IPS-18c (cell line): ENCODE results near the gene UGT1A3.
"Not testable (repeated sequence)": the region's sequence is repeated elsewhere in the genome, so short reads cannot be mapped to it uniquely, and the experiment has no call there.

Source experiments
- H3K4me3 ChIP-seq: 2 replicates; pipeline ENCODE4 v1.7.0; 2013; ENCODE audit warnings: low read depth, mild to moderate bottlenecking, low read length, moderate library complexity; ENCODE audit not compliant: insufficient read depth
- H3K9me3 ChIP-seq: one replicate; pipeline ENCODE4 v1.6.1; 2013; ENCODE audit warnings: mild to moderate bottlenecking, low read length, moderate library complexity; ENCODE audit not compliant: control insufficient read depth, insufficient read depth

The UGT1A3 gene

GRCh38 chr2:233700842-233701241 is 28.0 kb upstream of the UGT1A3 start:
- H3K9me3 ChIP-seq, H3K4me3 ChIP-seq: not testable (repeated sequence)

- H3K9me3 ChIP-seq: no peaks in the 10 kb centered on the region
- no peak overlapping the region for H3K4me3 ChIP-seq
Observed at GRCh38 chr2:233702238-233702637, 26.6 kb upstream of the UGT1A3 start.

GRCh38 chr2:233705911-233706506 is 22.8 kb upstream of the UGT1A3 start:
- no peak overlapping the region for H3K4me3 ChIP-seq
- H3K9me3 ChIP-seq: no peaks in the 10 kb centered on the region

- Histone ChIP-seq H3K9me3 (no peaks in the 10 kb centered on the region), H3K4me3 (no peak overlapping the region)
Observed at GRCh38 chr2:233706720-233707119, 22.1 kb upstream of the UGT1A3 start.

- Histone ChIP-seq H3K9me3 (peaks cover 2% of the 10 kb centered on the region), H3K4me3 (no peak overlapping the region)
Observed at GRCh38 chr2:233707940-233708644, 20.8 kb upstream of the UGT1A3 start.

GRCh38 chr2:233708942-233709341 is 19.9 kb upstream of the UGT1A3 start:
- H3K4me3 ChIP-seq: no peak overlapping the region
- H3K9me3 ChIP-seq: peaks cover 2% of the 10 kb centered on the region

- Histone ChIP-seq H3K4me3 (no peak overlapping the region), H3K9me3 (peaks cover 2% of the 10 kb centered on the region)
Observed at GRCh38 chr2:233711312-233712008, 17.4 kb upstream of the UGT1A3 start.

GRCh38 chr2:233712611-233713261 is 16.1 kb upstream of the UGT1A3 start, which contains the start of gene UGT1A5:
TSS of gene UGT1A5 (plus strand) at chr2:233712907. CDS start at chr2:233712992, 85 bp downstream.
- Histone ChIP-seq H3K4me3 (no peak within 1 kb of the TSS), H3K9me3 (peaks cover 2% of the 10 kb centered on the region)

- no peak overlapping the region for H3K4me3 ChIP-seq
- peaks cover 2% of the 10 kb centered on the region for H3K9me3 ChIP-seq
Observed at GRCh38 chr2:233713262-233713615, 15.6 kb upstream of the UGT1A3 start.

GRCh38 chr2:233714121-233714520 is 14.7 kb upstream of the UGT1A3 start:
- Histone ChIP-seq H3K4me3 (no peak overlapping the region), H3K9me3 (peaks cover 2% of the 10 kb centered on the region)

- no peaks in the 10 kb centered on the region for H3K9me3 ChIP-seq
- H3K4me3 ChIP-seq: no peak within 1 kb of the TSS
Observed at GRCh38 chr2:233718552-233718951, 10.3 kb upstream of the UGT1A3 start, which contains the start of gene UGT1A4. TSS of gene UGT1A4 (plus strand) at chr2:233718736. CDS start at chr2:233718821, 85 bp downstream.

- not testable (repeated sequence) for H3K4me3 ChIP-seq, H3K9me3 ChIP-seq
Observed at GRCh38 chr2:233736868-233737653, 8.2 kb downstream of the UGT1A3 start.

GRCh38 chr2:233740870-233741269 is 12.0 kb downstream of the UGT1A3 start:
- peaks cover 2% of the 10 kb centered on the region for H3K9me3 ChIP-seq
- H3K4me3 ChIP-seq: no peak overlapping the region

- H3K9me3 ChIP-seq: peaks cover 2% of the 10 kb centered on the region
- H3K4me3 ChIP-seq: no peak overlapping the region
Observed at GRCh38 chr2:233743464-233744259, 14.8 kb downstream of the UGT1A3 start.

- peaks cover 2% of the 10 kb centered on the region for H3K9me3 ChIP-seq
- no peak overlapping the region for H3K4me3 ChIP-seq
Observed at GRCh38 chr2:233745073-233745755, 16.4 kb downstream of the UGT1A3 start.

GRCh38 chr2:233745838-233746237 is 17.0 kb downstream of the UGT1A3 start:
- H3K4me3 ChIP-seq, H3K9me3 ChIP-seq: not testable (repeated sequence)
